ENCODE data around the gene TEX264.

- TF ChIP-seq TP53 (CRISPR knock-in tag; IDR thresholded peaks at IDR 0.05), result no peak
- TF ChIP-seq, protein P1, sequence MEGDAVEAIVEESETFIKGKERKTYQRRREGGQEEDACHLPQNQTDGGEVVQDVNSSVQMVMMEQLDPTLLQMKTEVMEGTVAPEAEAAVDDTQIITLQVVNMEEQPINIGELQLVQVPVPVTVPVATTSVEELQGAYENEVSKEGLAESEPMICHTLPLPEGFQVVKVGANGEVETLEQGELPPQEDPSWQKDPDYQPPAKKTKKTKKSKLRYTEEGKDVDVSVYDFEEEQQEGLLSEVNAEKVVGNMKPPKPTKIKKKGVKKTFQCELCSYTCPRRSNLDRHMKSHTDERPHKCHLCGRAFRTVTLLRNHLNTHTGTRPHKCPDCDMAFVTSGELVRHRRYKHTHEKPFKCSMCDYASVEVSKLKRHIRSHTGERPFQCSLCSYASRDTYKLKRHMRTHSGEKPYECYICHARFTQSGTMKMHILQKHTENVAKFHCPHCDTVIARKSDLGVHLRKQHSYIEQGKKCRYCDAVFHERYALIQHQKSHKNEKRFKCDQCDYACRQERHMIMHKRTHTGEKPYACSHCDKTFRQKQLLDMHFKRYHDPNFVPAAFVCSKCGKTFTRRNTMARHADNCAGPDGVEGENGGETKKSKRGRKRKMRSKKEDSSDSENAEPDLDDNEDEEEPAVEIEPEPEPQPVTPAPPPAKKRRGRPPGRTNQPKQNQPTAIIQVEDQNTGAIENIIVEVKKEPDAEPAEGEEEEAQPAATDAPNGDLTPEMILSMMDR (IDR thresholded peaks at IDR 0.05), result no peak
- TF ChIP-seq ESRRA (CRISPR knock-in tag; IDR thresholded peaks at IDR 0.05; ENCODE audit: borderline replicate concordance), result no peak
- no peak for TF ChIP-seq CREB1 (CRISPR knock-in tag; IDR thresholded peaks at IDR 0.05)
- no peak for TF ChIP-seq SP1 (CRISPR knock-in tag; conservative IDR thresholded peaks at IDR 0.05)
- no peak for TF ChIP-seq ZBTB21 (CRISPR knock-in tag; IDR thresholded peaks at IDR 0.05; ENCODE audit: borderline replicate concordance)
- TF ChIP-seq, protein P2, sequence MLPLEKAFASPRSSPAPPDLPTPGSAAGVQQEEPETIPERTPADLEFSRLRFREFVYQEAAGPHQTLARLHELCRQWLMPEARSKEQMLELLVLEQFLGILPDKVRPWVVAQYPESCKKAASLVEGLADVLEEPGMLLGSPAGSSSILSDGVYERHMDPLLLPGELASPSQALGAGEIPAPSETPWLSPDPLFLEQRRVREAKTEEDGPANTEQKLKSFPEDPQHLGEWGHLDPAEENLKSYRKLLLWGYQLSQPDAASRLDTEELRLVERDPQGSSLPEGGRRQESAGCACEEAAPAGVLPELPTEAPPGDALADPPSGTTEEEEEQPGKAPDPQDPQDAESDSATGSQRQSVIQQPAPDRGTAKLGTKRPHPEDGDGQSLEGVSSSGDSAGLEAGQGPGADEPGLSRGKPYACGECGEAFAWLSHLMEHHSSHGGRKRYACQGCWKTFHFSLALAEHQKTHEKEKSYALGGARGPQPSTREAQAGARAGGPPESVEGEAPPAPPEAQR (CRISPR knock-in tag; IDR thresholded peaks at IDR 0.05), result no peak
- TF ChIP-seq, protein P3, sequence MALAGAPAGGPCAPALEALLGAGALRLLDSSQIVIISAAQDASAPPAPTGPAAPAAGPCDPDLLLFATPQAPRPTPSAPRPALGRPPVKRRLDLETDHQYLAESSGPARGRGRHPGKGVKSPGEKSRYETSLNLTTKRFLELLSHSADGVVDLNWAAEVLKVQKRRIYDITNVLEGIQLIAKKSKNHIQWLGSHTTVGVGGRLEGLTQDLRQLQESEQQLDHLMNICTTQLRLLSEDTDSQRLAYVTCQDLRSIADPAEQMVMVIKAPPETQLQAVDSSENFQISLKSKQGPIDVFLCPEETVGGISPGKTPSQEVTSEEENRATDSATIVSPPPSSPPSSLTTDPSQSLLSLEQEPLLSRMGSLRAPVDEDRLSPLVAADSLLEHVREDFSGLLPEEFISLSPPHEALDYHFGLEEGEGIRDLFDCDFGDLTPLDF (CRISPR knock-in tag; IDR thresholded peaks at IDR 0.05), result no peak
- TF ChIP-seq USF1 (CRISPR knock-in tag; IDR thresholded peaks at IDR 0.05), result no peak
- TF ChIP-seq, protein P4, sequence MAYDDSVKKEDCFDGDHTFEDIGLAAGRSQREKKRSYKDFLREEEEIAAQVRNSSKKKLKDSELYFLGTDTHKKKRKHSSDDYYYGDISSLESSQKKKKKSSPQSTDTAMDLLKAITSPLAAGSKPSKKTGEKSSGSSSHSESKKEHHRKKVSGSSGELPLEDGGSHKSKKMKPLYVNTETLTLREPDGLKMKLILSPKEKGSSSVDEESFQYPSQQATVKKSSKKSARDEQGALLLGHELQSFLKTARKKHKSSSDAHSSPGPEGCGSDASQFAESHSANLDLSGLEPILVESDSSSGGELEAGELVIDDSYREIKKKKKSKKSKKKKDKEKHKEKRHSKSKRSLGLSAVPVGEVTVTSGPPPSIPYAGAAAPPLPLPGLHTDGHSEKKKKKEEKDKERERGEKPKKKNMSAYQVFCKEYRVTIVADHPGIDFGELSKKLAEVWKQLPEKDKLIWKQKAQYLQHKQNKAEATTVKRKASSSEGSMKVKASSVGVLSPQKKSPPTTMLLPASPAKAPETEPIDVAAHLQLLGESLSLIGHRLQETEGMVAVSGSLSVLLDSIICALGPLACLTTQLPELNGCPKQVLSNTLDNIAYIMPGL (CRISPR knock-in tag; IDR thresholded peaks at IDR 0.05), result no peak
- TF ChIP-seq FOXJ3 (CRISPR knock-in tag; IDR thresholded peaks at IDR 0.05; ENCODE audit: borderline replicate concordance), result no peak
- no peak for TF ChIP-seq NR2C2 (CRISPR knock-in tag; IDR thresholded peaks at IDR 0.05)
Measured at GRCh38 chr3:51747840-51748239, 76.8 kb downstream of the TEX264 start.

Data from WTC11 (cell line).